ENCODE measurements around the gene TMEM131L.
"Not testable (repeated sequence)": the region's sequence is repeated elsewhere in the genome, so short reads cannot be mapped to it uniquely, and the experiment has no call there.

Gene TMEM131L

GRCh38 chr4:153573881-153574802 is 108.0 kb downstream of the TMEM131L start:
- DNase-seq (ENCODE audit: low read depth in 2 of 2) = peak; percentile 27 to 30

GRCh38 chr4:153576443-153576774 is 110.2 kb downstream of the TMEM131L start:
- DNase-seq (ENCODE audit: low read depth in 2 of 2) = no peak

- no peak for DNase-seq (ENCODE audit: low read depth in 2 of 2)
Measured at GRCh38 chr4:153577053-153577452, 110.9 kb downstream of the TMEM131L start.

- no peak for DNase-seq (ENCODE audit: low read depth in 2 of 2)
Measured at GRCh38 chr4:153579410-153579809, 113.2 kb downstream of the TMEM131L start.

- DNase-seq (ENCODE audit: low read depth in 2 of 2) = no peak
Measured at GRCh38 chr4:153579872-153580271, 113.7 kb downstream of the TMEM131L start.

GRCh38 chr4:153582954-153583702 is 117.0 kb downstream of the TMEM131L start:
- no peak for DNase-seq (ENCODE audit: low read depth in 2 of 2)

- DNase-seq (ENCODE audit: low read depth in 2 of 2) = no peak
Measured at GRCh38 chr4:153585026-153585425, 118.9 kb downstream of the TMEM131L start.

- DNase-seq (ENCODE audit: low read depth in 2 of 2) = no peak
Measured at GRCh38 chr4:153589703-153590595, 123.8 kb downstream of the TMEM131L start.

- no peak for DNase-seq (ENCODE audit: low read depth in 2 of 2)
Measured at GRCh38 chr4:153591441-153591840, 125.3 kb downstream of the TMEM131L start.

GRCh38 chr4:153592064-153592463 is 125.9 kb downstream of the TMEM131L start:
- DNase-seq (ENCODE audit: low read depth in 2 of 2) = no peak

- DNase-seq (ENCODE audit: low read depth in 2 of 2) = no peak
Measured at GRCh38 chr4:153593161-153593560, 127.0 kb downstream of the TMEM131L start.

- DNase-seq (ENCODE audit: low read depth in 2 of 2) = no peak
Measured at GRCh38 chr4:153594210-153594609, 128.1 kb downstream of the TMEM131L start.

GRCh38 chr4:153595894-153596601 is 129.9 kb downstream of the TMEM131L start:
- DNase-seq (ENCODE audit: low read depth in 2 of 2) = no peak

- DNase-seq (ENCODE audit: low read depth in 2 of 2) = no peak
Measured at GRCh38 chr4:153602758-153603157, 136.6 kb downstream of the TMEM131L start.

- no peak for DNase-seq (ENCODE audit: low read depth in 2 of 2)
Measured at GRCh38 chr4:153603258-153603657, 137.1 kb downstream of the TMEM131L start.

GRCh38 chr4:153603835-153604234 is 137.7 kb downstream of the TMEM131L start:
- DNase-seq (ENCODE audit: low read depth in 2 of 2) = no peak

GRCh38 chr4:153609070-153609469 is 142.9 kb downstream of the TMEM131L start:
- DNase-seq (ENCODE audit: low read depth in 2 of 2) = not testable (repeated sequence)

GRCh38 chr4:153610623-153611376 is 144.6 kb downstream of the TMEM131L start:
- DNase-seq (ENCODE audit: low read depth in 2 of 2) = no peak

- no peak for DNase-seq (ENCODE audit: low read depth in 2 of 2)
Measured at GRCh38 chr4:153611679-153612078, 145.5 kb downstream of the TMEM131L start.

- DNase-seq (ENCODE audit: low read depth in 2 of 2) = no peak
Measured at GRCh38 chr4:153612878-153613277, 146.7 kb downstream of the TMEM131L start.
